Measurements from ENCODE around the gene ZNF385B.

The ZNF385B gene

GRCh38 chr2:179855673-179856072 lies 5.7 kb downstream of the ZNF385B start:
- DNase-seq = no peak

GRCh38 chr2:179854891-179855290 lies 6.5 kb downstream of the ZNF385B start:
- no peak for DNase-seq

DNA sequence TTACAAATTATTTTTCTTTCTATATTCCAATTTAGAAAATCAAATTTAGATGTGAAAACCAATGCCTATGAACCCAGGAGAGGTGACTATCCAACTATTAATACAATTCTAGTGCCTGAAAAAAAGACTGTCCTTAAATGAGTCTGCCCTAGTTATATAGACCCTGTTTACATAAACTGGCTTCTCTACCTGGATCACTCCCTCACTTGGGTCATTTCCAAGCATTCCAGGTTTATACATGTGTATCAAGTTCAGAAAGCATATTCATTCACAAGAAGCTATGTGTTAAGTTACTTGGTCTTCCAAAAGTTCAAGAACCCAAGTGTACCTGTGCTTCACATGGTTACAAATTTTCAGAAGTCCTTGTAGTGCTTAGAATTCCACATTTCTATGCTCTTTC lies 8.3 kb downstream of the ZNF385B start:
- DNase-seq = no peak

DNA sequence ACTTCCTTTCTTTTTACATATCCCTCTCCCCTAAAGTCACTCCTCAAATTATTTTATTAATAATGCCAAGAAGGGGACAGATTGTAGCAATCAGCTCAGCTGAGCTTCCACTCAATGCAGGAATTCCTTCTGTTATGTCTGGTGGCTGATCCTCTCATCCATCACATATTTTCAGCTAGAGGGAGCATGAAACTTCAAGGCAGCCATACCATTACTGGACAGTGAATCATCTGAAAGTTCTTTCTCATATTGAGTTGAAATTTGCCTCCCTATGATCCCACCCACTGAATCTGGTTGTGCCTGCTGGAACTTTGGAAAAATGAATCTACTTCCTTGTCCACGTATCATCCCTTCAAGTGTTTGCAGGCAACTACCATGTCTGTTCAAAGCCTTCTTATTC lies 11.2 kb downstream of the ZNF385B start:
- no peak for DNase-seq

GRCh38 chr2:179849719-179850118 lies 11.7 kb downstream of the ZNF385B start:
- no peak for DNase-seq

DNA sequence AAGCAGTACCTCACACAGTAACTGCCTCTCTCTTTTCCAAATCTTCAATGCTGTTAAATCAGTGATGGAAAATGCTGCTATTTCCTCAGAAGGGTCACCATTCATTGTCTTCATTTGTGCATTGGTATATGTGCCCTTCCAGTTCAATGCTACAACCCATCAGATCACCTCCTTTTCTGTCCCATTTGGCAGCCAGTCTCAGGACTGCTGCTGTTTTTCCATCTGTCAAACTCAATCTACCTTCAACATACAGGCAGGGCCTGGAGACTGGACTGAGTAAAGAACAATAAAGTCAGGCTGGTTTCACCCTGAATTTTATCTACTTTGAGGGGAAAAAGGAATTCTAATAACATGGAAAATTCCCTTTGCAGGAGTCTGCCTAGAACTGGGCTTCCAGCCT lies 17.9 kb downstream of the ZNF385B start:
- no peak for DNase-seq

DNA sequence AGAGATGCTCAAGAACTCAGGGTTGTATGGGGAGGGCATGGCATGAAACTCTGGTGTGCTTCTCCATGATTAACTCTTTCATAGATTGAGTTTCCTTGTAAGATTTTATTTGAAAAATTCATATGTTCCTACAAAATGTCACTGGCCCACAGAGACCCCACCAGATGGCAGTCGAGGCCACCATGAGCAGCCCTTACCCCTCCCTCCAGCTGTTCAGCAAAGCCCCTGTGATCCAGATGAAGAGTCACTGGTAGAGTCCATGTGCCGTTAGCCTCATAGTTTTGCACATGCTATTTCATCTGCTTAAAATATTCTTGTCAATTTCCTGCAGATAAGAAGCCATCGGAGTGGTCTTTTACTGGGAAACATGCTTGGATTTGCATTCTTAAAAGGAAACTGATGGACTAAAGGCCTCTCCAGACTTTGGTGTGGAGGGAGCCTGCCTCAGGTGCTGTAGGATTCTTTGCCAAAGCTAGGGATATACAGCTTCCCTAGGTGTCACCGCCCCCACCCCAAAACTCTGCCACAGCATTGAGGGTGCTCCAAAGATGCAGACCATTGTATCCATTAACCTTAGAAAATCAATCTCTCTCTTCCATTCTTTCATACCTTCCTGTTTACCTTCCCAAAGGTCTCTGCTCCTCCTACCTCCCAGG lies 18.8 kb downstream of the ZNF385B start:
- no peak for DNase-seq

DNA sequence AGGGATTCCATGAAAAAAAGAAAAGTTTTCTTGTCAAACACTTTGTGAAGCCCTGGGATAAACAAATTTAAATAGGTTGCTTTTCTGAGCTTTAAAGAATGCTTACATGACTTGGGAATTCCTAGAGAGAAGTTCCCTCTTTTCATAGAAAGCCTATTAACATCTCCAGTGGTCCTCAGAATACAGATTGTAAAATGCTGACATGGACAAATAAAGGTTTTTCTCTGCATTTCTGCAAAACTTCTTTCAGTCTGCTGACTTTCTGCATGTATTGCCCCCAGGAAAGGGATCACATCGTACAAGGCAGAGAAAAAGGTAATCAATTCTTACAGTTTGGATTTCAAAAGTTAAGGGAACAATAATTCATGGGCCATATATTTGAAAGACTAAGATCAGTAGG lies 20.6 kb downstream of the ZNF385B start:
- DNase-seq = no peak

DNA sequence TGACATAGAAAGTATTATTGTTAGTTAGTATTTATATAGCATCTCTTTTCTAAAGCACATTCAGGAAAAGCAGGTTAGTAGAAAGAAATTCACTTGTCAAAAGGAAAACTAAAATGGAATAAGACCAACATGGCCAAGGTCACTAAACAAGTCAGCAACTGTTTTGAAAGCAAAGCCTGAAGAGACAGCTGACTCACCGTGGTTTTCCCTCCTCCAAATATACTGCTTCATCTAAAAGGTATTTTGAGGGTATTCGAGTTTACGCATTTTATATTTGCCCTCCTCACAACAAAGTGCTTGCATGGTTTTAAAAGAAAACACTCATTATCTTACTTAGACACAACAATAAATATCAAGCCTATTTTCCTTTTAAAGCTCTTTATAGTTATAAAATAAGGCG lies 24.0 kb downstream of the ZNF385B start:
- no peak for DNase-seq

GRCh38 chr2:179830043-179830787 lies 31.2 kb downstream of the ZNF385B start:
- no peak for DNase-seq

DNA sequence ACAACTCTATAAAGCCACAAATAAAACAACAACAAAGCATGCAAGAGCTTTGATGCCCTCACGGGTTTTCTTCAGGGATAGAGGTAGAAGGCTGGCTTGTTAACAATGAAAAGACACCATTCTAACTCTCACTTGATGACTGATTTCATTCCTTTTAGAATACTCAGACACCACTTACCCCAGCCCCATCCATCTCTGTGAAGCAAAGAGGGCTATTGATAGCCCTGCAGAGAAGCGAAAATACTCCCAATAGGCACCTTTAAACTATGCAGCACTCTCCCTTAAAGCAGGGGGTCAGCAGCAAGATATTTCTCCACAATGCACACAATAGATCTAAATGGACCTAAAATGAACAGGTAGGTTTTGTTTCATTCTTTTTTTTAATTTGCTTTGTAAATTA lies 35.1 kb downstream of the ZNF385B start:
- DNase-seq = no peak

DNA sequence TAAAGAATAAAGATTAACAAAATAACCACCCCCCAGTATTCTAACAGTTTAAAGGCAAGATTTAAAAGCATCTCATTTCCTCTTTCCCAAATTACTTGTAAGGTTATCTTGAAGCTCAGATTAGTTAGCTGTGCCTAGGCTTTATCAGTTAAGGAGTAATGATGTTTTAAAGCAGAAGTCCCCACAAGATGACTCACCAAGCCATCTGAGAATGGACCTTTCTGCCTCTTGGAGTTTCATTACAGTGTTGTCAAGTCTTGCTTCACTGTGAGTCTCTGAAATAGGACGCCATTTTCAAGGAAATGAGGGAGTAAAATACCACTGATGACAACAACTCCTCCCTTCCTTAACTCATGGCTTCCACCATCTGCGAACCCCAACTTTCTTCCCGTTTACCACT lies 35.9 kb downstream of the ZNF385B start:
- DNase-seq = no peak

- DNase-seq = no peak
Observed at GRCh38 chr2:179824961-179825360, 36.5 kb downstream of the ZNF385B start.

GRCh38 chr2:179822540-179822939 lies 38.9 kb downstream of the ZNF385B start:
- DNase-seq = no peak

- no peak for DNase-seq
Observed at GRCh38 chr2:179818546-179818945, 42.9 kb downstream of the ZNF385B start.

DNA sequence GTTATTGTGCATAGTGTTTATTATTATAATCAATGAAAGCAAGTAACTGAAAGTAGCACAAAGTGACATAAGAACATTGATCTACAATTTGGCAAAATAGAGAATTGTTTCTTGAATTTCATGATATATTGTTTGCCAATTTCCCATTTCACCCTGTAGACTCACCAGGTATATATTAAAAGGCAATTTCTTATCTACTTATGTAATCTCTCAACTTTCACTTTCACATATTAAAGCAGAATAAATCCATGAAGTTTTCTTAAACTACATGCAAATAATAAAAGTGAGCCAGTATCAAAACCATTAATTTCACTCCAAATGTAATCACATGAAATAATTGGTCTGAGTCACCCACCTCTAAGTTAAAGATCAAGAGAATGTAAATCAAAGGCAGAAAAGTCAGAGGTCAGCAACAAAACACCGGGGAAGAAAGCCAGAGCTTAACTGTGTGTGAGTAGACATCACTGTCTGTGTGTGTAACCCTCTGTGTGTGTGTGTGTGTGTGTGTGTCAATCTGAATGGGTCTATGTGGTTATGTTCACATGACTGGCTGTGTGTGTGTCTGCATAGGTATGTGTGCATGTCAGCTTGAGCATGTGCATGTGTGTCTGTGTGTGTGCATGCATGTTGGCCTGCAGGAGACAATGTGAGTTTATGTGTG lies 44.1 kb downstream of the ZNF385B start:
- DNase-seq = no peak

DNA sequence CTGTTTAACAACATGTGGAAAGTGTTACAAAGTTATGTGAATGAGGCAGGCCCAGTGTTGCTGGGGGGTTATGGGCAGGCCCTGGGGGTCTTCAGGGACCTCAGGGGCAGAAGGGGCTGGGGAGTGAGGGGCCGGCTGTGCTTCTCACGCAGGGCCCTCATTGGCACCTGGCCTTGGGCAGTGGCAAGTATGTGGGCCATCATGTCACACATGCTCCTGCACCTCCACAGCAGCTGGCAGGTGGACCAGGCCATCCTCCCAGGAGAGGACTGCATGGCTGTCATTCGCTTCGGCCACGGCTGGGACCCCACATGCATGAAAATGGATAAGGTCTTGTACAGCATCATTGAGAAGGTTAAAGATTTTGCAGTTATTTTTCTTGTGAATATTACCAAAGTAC lies 47.4 kb downstream of the ZNF385B start:
- no peak for DNase-seq

- no peak for DNase-seq
Observed at GRCh38 chr2:179812501-179812900, 48.9 kb downstream of the ZNF385B start.

DNA sequence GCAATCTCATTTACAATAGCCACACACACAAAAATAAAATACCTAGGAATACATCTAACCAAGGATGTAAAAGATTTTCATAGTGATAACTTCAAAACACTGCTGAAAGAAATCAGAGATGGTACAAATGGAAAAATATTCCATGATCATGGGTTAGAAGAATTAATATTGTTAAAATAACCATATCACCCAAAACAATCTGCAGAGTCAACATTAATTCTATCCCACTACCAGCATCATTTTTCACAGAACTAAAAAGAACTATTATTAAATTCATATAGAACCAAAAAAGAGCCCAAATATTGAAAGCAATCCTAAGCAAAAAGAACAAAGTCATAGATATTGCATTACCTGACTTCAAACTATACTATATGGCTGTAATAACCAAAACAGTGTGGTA lies 50.4 kb downstream of the ZNF385B start:
- no peak for DNase-seq

DNA sequence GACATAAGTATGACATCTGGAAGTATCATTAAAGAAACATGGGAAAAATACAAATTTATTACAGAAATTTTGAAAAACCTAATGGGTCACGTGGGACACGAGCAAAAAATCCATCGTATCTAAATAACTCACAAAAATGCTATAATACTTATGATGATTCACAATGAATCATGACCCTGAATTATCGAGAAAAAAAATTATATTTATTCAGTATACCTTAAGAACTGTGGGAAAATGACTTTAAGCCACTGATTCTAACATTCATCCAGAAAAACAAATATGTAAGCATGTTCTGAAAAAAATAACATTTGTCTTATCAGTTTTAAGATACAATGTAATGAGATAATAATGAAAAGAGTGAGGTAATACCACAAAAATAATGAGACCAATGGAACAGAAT lies 51.8 kb downstream of the ZNF385B start:
- no peak for DNase-seq

DNA sequence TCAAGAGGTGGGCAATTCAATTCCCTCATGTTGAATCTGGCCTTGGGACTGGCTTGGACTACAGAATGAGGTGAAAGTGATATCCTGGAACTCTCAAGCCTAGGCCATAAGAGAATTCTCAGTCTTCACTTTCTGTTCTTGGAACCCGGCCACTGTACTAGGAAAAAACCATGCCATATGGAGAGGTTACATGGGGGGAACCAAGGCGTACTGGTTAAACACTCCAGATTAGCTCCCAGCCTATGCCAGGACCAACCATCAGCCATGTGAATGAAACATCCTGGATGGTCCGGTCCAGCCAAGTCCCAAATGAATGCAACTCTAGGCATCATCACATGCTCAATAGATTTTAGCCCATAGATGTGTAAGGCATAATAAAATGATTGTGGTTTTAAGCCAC lies 56.4 kb downstream of the ZNF385B start:
- DNase-seq = no peak

DNA sequence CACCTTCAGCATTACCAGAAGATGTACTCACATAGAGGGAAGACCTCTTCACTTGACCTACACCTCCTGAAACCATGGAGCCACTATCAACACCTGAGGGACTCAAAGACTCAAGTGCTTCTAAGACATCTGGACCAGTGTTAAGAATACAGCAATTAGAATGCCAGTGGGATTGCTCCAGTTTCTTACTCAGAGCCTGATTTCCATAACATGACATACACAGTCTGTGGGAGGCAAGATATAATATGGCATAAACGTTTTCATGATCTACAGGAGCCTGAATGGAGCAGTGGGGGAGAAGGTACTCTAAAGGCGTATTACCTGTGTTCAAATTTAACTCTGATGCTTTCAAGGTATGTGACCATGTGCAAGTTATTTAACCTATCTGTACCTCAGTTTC lies 57.2 kb downstream of the ZNF385B start:
- DNase-seq = no peak

GRCh38 chr2:179802051-179802882 lies 59.1 kb downstream of the ZNF385B start:
- no peak for DNase-seq
